ENCODE measurements around the gene PCNX3. TPM values are rescaled to one million over a fixed set of nuclear protein-coding genes. Genes with fewer than 3 reads are reported as not detected.

Gene PCNX3
- total and polyA plus RNA-seq, 2 of the 13 experiments (the other 11 are each of a cell fraction or from before 2014, with no cell fraction given): 16.2 to 23.0 TPM

DNA sequence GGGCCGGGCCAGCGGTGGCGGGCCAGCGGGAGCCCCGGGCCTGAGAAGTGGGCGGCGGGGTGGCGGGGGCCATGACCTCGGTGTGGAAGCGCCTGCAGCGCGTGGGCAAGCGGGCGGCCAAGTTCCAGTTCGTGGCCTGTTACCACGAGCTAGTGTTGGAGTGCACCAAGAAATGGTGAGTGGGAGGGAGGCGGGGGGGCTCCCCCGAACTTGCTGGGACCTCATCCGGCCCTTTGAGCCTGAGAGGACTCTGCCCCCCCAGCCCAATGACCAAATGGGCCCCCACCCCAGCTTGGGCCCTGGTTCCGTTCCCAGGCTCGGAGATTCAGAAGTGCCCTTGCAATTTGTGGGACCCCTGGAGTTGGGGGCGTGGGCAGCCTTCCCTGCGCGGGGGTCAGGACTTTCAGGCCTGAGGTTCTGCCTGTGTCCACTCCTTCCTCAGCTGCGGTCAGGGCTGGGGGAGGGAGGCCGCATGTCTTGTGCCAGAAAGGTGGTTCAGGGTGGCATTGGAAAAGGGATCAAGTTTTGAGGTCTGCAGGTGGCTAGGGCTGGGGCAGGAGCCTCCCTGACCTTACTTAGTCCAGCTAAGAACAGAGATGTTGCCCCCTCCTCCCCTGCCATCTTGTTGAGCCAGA lies 39.2 kb upstream of the PCNX3 start (continued):
- TF ChIP-seq HNF4G (IDR thresholded peaks at IDR 0.05; ENCODE audit: borderline replicate concordance, low read depth, low read length): 0 out of 2 replicates have a peak, but pooled peaks have one; percentile 12
- no peak for TF ChIP-seq HNF4G (CRISPR knock-in tag; IDR thresholded peaks at IDR 0.05; ENCODE audit: borderline replicate concordance, low read depth)
- no peak for TF ChIP-seq PHF5A (CRISPR knock-in tag; IDR thresholded peaks at IDR 0.05; ENCODE audit: low read depth, unreplicated experiment)
- TF ChIP-seq, protein P1, sequence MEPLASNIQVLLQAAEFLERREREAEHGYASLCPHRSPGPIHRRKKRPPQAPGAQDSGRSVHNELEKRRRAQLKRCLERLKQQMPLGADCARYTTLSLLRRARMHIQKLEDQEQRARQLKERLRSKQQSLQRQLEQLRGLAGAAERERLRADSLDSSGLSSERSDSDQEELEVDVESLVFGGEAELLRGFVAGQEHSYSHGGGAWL (CRISPR knock-in tag; IDR thresholded peaks at IDR 0.05): no peak
- TF ChIP-seq ZC3H13 (CRISPR knock-in tag; IDR thresholded peaks at IDR 0.05): no peak
- no peak for TF ChIP-seq ZNF709 (CRISPR knock-in tag; IDR thresholded peaks at IDR 0.05)
- no peak for TF ChIP-seq SNRNP70 (IDR thresholded peaks at IDR 0.05; ENCODE audit: low read depth, low read length)
- no peak for TF ChIP-seq HIVEP1 (CRISPR knock-in tag; IDR thresholded peaks at IDR 0.05)
- TF ChIP-seq, protein P2, sequence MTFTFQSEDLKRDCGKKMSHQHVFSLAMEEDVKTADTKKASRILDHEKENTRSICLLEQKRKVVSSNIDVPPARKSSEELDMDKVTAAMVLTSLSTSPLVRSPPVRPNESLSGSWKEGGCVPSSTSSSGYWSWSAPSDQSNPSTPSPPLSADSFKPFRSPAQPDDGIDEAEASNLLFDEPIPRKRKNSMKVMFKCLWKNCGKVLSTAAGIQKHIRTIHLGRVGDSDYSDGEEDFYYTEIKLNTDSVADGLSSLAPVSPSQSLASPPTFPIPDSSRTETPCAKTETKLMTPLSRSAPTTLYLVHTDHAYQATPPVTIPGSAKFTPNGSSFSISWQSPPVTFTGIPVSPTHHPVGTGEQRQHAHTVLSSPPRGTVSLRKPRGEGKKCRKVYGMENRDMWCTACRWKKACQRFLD (CRISPR knock-in tag; IDR thresholded peaks at IDR 0.05; ENCODE audit: borderline replicate concordance): no peak
- no peak for TF ChIP-seq CAMTA2 (CRISPR knock-in tag; IDR thresholded peaks at IDR 0.05; ENCODE audit: borderline replicate concordance)
- TF ChIP-seq GABPB1 (CRISPR knock-in tag; IDR thresholded peaks at IDR 0.05): no peak
- no peak for TF ChIP-seq HMGA1 (CRISPR knock-in tag; conservative IDR thresholded peaks at IDR 0.05)
- no peak for TF ChIP-seq ZNF496 (CRISPR knock-in tag; IDR thresholded peaks at IDR 0.05; ENCODE audit: insufficient replicate concordance)
- no peak for TF ChIP-seq SMYD3 (CRISPR knock-in tag; IDR thresholded peaks at IDR 0.05)
- TF ChIP-seq SMAD3 (CRISPR knock-in tag; IDR thresholded peaks at IDR 0.05): no peak
- no peak for TF ChIP-seq SOX6 (IDR thresholded peaks at IDR 0.05)
- TF ChIP-seq SOX6 (CRISPR knock-in tag; IDR thresholded peaks at IDR 0.05): no peak
- TF ChIP-seq KDM4B (CRISPR knock-in tag; IDR thresholded peaks at IDR 0.05): no peak
- no peak for TF ChIP-seq PCBP2 (optimal IDR thresholded peaks at IDR 0.05; ENCODE audit: low read depth, low read length, poor library complexity, severe bottlenecking)
- no peak for TF ChIP-seq POGZ (CRISPR knock-in tag; IDR thresholded peaks at IDR 0.05)
- no peak for TF ChIP-seq ZMYM3 (CRISPR knock-in tag; IDR thresholded peaks at IDR 0.05)
- no peak for TF ChIP-seq TBX3 (IDR thresholded peaks at IDR 0.05; ENCODE audit: borderline replicate concordance)
- TF ChIP-seq, protein P3, sequence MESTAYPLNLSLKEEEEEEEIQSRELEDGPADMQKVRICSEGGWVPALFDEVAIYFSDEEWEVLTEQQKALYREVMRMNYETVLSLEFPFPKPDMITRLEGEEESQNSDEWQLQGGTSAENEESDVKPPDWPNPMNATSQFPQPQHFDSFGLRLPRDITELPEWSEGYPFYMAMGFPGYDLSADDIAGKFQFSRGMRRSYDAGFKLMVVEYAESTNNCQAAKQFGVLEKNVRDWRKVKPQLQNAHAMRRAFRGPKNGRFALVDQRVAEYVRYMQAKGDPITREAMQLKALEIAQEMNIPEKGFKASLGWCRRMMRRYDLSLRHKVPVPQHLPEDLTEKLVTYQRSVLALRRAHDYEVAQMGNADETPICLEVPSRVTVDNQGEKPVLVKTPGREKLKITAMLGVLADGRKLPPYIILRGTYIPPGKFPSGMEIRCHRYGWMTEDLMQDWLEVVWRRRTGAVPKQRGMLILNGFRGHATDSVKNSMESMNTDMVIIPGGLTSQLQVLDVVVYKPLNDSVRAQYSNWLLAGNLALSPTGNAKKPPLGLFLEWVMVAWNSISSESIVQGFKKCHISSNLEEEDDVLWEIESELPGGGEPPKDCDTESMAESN (CRISPR knock-in tag; conservative IDR thresholded peaks at IDR 0.05): no peak
- no peak for TF ChIP-seq ZNF44 (CRISPR knock-in tag; IDR thresholded peaks at IDR 0.05)
- TF ChIP-seq, protein P4, sequence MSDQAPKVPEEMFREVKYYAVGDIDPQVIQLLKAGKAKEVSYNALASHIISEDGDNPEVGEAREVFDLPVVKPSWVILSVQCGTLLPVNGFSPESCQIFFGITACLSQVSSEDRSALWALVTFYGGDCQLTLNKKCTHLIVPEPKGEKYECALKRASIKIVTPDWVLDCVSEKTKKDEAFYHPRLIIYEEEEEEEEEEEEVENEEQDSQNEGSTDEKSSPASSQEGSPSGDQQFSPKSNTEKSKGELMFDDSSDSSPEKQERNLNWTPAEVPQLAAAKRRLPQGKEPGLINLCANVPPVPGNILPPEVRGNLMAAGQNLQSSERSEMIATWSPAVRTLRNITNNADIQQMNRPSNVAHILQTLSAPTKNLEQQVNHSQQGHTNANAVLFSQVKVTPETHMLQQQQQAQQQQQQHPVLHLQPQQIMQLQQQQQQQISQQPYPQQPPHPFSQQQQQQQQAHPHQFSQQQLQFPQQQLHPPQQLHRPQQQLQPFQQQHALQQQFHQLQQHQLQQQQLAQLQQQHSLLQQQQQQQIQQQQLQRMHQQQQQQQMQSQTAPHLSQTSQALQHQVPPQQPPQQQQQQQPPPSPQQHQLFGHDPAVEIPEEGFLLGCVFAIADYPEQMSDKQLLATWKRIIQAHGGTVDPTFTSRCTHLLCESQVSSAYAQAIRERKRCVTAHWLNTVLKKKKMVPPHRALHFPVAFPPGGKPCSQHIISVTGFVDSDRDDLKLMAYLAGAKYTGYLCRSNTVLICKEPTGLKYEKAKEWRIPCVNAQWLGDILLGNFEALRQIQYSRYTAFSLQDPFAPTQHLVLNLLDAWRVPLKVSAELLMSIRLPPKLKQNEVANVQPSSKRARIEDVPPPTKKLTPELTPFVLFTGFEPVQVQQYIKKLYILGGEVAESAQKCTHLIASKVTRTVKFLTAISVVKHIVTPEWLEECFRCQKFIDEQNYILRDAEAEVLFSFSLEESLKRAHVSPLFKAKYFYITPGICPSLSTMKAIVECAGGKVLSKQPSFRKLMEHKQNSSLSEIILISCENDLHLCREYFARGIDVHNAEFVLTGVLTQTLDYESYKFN (CRISPR knock-in tag; conservative IDR thresholded peaks at IDR 0.05): no peak
